Coronary artery (tissue), 2 donors: ENCODE results near the gene DCLRE1B.

Experiments
- DNase-seq: peaks from one replicate; pipeline ENCODE4 v3.0.0-alpha.2; 2017; ENCODE audit warnings: low spot score
- H3K27ac ChIP-seq, 2 donors: fragments of 200-600 bp; sonication (generic); one replicate each; pipeline ENCODE4 v1.5.1; 2016 to 2019
- H3K4me3 ChIP-seq: fragments of 200-600 bp; sonication (generic); 2 replicates; pipeline ENCODE4 v1.5.1; 2016; ENCODE audit warnings: mild to moderate bottlenecking, moderate library complexity
- TF ChIP-seq, protein P1 (sequence below): fragments of 200-600 bp; sonication (generic); IDR thresholded peaks from one replicate; pipeline ENCODE4 v1.5.1; 2019; ENCODE audit warnings: antibody characterized with exemption

Gene DCLRE1B

DNA sequence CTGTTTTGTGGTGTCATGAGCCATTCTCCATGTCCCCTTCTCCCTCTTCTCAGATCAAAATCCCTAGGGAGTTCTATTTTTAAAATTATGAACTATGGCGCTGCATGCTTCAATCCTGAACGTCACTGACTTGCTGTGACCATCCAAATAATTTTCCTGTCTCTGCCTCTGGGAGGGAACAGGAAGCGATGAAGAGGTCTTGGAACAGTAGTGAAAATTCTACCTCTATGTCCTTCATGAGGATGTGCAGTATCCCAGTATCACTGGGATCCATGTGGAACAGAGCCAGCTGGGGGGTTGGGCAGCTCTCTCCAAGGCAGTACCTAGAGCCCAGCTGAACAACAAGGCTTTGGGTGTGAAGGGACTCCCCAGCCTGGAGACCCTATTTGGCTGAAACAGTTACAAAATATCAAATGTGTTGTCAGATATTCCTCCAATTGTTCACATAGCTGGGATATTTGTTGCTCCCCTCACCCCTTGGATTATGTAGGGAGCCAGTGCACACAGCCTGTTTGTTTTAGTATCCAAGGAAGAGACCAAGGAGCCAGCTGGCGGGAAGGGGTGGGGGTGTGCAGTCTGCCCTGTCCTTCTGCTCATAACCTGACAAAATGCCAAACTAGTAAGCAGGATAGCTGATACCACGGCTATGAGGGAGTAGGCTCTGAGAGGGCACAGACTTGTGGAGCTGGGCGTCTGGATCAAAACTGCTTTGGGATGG is 7.6 kb downstream of the DCLRE1B start:
- H3K27ac ChIP-seq, result peak overlapping the region; percentile 87 to 89
- DNase-seq, result peak; percentile 81

DNA sequence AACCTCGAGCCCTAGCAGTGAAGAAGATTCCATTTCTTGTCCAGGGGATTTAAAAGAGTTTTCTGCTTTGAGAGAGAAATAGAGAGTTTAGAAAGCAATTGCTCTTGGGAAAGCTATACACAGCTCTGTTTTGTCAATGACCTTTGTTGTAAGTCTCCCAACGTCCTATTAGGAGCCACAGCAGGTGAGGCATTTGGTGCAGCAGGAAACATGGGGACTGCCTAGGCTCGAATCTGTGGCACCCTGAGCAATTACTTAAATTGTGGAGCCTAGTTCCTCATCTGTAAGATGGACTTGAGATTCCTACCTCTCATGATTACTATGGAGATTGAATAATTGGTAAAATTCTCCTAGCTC is 8.2 kb downstream of the DCLRE1B start:
- TF ChIP-seq, protein P1, sequence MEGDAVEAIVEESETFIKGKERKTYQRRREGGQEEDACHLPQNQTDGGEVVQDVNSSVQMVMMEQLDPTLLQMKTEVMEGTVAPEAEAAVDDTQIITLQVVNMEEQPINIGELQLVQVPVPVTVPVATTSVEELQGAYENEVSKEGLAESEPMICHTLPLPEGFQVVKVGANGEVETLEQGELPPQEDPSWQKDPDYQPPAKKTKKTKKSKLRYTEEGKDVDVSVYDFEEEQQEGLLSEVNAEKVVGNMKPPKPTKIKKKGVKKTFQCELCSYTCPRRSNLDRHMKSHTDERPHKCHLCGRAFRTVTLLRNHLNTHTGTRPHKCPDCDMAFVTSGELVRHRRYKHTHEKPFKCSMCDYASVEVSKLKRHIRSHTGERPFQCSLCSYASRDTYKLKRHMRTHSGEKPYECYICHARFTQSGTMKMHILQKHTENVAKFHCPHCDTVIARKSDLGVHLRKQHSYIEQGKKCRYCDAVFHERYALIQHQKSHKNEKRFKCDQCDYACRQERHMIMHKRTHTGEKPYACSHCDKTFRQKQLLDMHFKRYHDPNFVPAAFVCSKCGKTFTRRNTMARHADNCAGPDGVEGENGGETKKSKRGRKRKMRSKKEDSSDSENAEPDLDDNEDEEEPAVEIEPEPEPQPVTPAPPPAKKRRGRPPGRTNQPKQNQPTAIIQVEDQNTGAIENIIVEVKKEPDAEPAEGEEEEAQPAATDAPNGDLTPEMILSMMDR, result no peak
- Histone ChIP-seq H3K4me3 (peak overlapping the region; percentile 42), H3K27ac (peak overlapping the region; percentile 87 to 89)
- DNase-seq, result no peak

More for the DNA sequence above, 7.6 kb downstream of the DCLRE1B start:
- TF ChIP-seq, protein P1, result no peak
- peak overlapping the region; percentile 42 for H3K4me3 ChIP-seq

DNA sequence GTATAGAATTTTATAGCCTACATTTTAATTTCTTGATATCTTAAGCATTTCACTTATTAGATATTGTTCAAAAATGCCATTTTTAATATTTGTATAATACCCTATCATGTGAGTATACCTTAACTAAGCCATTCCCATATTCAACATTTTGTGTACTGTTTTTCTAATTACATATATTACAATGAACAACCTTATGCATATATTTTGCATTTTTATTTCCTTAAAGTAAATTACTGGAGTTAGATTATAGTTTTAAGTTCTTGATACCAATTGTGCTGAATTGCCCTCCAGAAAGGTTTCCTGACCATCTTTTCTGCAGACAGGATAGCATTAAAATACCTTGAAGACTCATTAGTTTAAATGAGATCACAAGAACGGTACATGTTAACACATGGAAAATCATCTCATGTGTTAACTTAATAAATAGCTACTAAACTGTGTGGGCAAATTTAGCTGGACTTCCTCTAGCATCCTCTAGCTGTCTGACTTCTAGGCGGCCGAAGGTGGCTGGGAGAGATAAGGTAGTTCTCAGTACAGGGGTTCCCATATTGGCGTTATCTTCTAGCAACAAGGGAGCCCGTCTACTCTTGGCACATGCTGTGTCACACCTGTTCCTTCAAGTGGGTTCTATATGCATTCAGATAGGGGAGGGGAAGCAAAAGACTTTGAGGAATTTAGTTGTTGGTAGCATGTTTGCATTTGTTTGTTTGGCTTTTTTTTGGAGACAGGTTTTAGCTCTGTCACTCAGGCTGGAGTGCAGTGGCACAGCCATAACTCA is 8.9 kb downstream of the DCLRE1B start:
- TF ChIP-seq, protein P1, result no peak
- Histone ChIP-seq H3K27ac (no peak overlapping the region), H3K4me3 (no peak overlapping the region)
- no peak for DNase-seq

DNA sequence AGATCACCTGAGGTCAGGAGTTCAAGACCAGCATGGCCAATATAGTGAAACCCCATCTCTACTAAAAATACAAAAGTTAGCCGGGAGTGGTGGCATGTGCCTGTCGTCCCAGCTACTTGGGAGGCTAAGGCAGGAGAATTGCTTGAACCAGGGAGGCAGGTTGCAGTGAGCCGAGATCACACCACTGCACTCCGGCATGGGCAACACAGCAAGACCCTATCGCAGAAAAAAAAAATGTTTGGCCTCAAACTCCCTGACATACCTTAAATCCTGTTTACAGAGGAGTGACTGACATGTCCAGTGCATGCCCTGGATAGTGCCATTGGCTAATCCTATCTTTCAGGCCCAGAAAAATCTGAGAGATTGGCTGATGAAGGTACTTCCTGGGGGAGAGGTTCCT is 11.8 kb downstream of the DCLRE1B start:
- Histone ChIP-seq H3K27ac (no peak overlapping the region), H3K4me3 (no peak overlapping the region)
- TF ChIP-seq, protein P1, result no peak
- no peak for DNase-seq

DNA sequence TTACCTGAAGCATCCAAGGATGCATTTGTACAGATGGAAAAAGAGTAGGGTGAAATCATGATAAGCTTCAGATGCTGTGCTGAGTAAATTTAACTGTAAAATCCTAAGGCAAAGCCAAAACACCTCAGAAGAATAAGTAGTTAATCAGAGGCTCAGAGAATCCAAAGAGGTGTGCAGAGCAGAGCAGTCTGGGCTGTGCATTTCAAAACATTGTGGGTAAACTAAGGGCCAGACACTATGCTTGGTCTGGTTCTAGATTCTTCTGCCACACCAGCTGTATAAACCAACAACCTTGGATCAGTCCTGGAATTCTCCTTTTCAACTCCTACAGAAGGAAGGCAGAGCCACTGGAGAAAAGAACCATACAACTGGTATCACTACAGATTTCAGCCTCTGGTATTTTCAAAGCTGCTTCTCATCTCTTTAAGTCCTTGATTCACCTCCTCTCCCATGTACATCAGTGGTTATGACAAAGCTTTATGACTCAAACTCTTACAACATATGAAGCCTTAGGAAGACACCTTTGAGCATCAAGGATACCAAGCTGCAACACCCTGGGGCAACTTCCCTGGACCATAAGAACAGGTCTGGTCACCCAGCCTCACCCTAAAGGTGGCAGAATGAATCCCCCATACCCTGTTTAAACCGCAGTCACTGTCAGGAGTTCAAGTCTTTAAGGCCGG is 12.4 kb downstream of the DCLRE1B start:
- Histone ChIP-seq H3K27ac (no peak overlapping the region), H3K4me3 (no peak overlapping the region)
- DNase-seq, result no peak
- TF ChIP-seq, protein P1, result no peak

DNA sequence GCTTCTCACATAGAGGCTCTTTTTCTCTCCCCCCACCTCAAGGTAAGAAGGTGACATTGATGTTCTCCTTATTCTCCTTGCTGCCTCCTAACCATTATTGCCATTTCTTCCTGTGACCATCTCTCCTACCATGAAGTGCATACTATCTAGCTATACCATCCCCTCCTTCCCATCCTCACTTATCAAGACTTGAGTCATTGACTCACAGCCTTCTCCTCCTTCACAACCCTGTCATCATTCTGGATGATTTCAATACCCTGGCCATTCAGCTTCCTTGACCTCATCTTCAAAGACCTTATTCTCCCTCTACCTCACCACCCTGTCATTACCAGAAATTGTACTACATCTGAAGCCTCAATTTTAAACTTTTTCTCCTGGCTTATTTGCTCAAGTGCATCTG is 13.1 kb downstream of the DCLRE1B start:
- DNase-seq, result no peak
- no peak overlapping the region for H3K4me3 ChIP-seq
- no peak overlapping the region for H3K27ac ChIP-seq
- TF ChIP-seq, protein P1, result no peak
